ENCODE measurements around the gene RAB31. TPM values are rescaled to one million over a fixed set of nuclear protein-coding genes. Genes with fewer than 3 reads are reported as not detected.

Gene RAB31
- total RNA-seq, 4 donors from 2014 or later, result 12.2 to 22.0 (median 15.6) TPM

GRCh38 chr18:9771261-9771976, 63.3 kb downstream of the RAB31 start:
- WGBS, 2 donors, result 22 to 33% methylated on average over 18 of the region's 18 CpGs
- intact Hi-C loops (cut with DNase I; ENCODE audit: low total_unique reads), result no loop called here
- no peak for TF ChIP-seq POLR2A (IDR thresholded peaks at IDR 0.05)
- TF ChIP-seq, protein P1, sequence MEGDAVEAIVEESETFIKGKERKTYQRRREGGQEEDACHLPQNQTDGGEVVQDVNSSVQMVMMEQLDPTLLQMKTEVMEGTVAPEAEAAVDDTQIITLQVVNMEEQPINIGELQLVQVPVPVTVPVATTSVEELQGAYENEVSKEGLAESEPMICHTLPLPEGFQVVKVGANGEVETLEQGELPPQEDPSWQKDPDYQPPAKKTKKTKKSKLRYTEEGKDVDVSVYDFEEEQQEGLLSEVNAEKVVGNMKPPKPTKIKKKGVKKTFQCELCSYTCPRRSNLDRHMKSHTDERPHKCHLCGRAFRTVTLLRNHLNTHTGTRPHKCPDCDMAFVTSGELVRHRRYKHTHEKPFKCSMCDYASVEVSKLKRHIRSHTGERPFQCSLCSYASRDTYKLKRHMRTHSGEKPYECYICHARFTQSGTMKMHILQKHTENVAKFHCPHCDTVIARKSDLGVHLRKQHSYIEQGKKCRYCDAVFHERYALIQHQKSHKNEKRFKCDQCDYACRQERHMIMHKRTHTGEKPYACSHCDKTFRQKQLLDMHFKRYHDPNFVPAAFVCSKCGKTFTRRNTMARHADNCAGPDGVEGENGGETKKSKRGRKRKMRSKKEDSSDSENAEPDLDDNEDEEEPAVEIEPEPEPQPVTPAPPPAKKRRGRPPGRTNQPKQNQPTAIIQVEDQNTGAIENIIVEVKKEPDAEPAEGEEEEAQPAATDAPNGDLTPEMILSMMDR (IDR thresholded peaks at IDR 0.05), result peak in 1 of 3 donors; percentile 88
- peak; percentile 74 to 97 for DNase-seq (ENCODE audit: low spot score in 2 of 2)
- H3K4me3 ChIP-seq (ENCODE audit: low read depth, poor library complexity, severe bottlenecking), result no peak overlapping the region

GRCh38 chr18:9771977-9772660, 64.0 kb downstream of the RAB31 start:
- H3K4me3 ChIP-seq (ENCODE audit: low read depth, poor library complexity, severe bottlenecking), result no peak overlapping the region
- intact Hi-C loops (cut with DNase I; ENCODE audit: low total_unique reads), result no loop called here
- 77 to 85% methylated on average over 14 of the region's 14 CpGs for WGBS, 2 donors
- peak in 1 of 2 donors; percentile 78 for DNase-seq (ENCODE audit: low spot score in 2 of 2)
- TF ChIP-seq, protein P1 (IDR thresholded peaks at IDR 0.05), result no peak
- no peak for TF ChIP-seq POLR2A (IDR thresholded peaks at IDR 0.05)

GRCh38 chr18:9772847-9773677, 65.0 kb downstream of the RAB31 start:
- WGBS, 2 donors, result 95 to 96% methylated on average over 13 of the region's 13 CpGs
- H3K4me3 ChIP-seq (ENCODE audit: low read depth, poor library complexity, severe bottlenecking), result no peak overlapping the region
- intact Hi-C loops (cut with DNase I; ENCODE audit: low total_unique reads), result no loop called here

DNA sequence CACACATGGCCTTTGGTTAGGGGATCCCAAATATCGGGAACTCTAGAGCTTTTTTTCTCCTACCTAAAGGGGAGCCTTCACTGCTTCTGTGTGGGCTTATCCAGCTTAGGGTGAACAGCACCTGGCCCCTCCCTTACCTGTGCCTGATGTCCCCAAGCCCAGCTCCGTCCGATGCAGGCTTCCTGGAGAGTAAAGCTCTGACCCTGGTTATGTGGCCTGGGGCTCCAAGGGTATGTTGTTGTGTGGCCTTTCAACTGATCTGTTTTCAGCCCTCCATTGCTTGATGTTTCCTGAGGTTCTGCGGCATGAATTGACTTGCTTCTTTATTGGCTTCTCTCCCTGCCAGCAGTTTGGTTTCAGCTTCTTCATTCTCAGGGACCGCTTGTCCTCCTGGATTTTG, 66.0 kb downstream of the RAB31 start:
- intact Hi-C loops (cut with DNase I; ENCODE audit: low total_unique reads), result no loop called here
- WGBS, 2 donors, result 54 to 62% methylated on average over 5 of the region's 5 CpGs
- DNase-seq (ENCODE audit: low spot score in 2 of 2), result peak in 1 of 2 donors; percentile 36
- no peak overlapping the region for H3K4me3 ChIP-seq (ENCODE audit: low read depth, poor library complexity, severe bottlenecking)
- TF ChIP-seq POLR2A (IDR thresholded peaks at IDR 0.05), result no peak
- TF ChIP-seq, protein P1 (IDR thresholded peaks at IDR 0.05), result no peak

More at GRCh38 chr18:9772847-9773677, 65.0 kb downstream of the RAB31 start:
- peak in 1 of 2 donors; percentile 40 for DNase-seq (ENCODE audit: low spot score in 2 of 2)
- TF ChIP-seq, protein P1 (IDR thresholded peaks at IDR 0.05), result no peak
- TF ChIP-seq POLR2A (IDR thresholded peaks at IDR 0.05), result no peak

- TF ChIP-seq, protein P1 (IDR thresholded peaks at IDR 0.05), result no peak
- no peak for TF ChIP-seq POLR2A (IDR thresholded peaks at IDR 0.05)
- intact Hi-C loops (cut with DNase I; ENCODE audit: low total_unique reads), result no loop called here
- peak; percentile 43 to 76 for DNase-seq (ENCODE audit: low spot score in 2 of 2)
- H3K4me3 ChIP-seq (ENCODE audit: low read depth, poor library complexity, severe bottlenecking), result no peak overlapping the region
- WGBS, 2 donors, result 76 to 79% methylated on average over 10 of the region's 10 CpGs
Measured at GRCh38 chr18:9775178-9775577, 67.1 kb downstream of the RAB31 start.

Data from lower leg skin (tissue), 4 donors.